DMS79 (cell line): ENCODE results near the gene CBFB.
"Not testable (repeated sequence)": the region's sequence is repeated elsewhere in the genome, so short reads cannot be mapped to it uniquely, and the experiment has no call there.

Experiments
- DNase-seq: peaks from one replicate; lab custom pipeline; 2025; lab: John Stamatoyannopoulos, UW

The CBFB gene

DNA sequence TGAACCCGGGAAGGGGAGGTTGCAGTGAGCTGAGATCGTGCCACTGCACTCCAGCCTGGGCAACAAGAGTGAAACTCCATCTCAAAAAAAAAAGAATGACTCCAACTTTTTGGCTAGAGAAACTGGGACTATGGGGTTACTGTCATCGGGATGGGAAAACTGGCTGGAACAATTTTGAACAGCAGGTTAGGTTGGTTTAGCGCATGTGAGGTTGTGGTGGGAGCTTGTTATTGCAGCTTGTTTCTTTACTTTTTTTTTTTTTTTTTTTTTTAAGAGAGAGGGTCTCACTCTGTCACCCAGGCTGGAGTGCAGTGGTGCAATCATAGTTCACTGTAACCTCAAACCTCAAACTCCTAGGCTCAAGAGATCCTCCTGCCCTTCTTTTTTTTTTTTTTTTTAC, 12.6 kb downstream of the CBFB start:
- not testable (repeated sequence) for DNase-seq

DNA sequence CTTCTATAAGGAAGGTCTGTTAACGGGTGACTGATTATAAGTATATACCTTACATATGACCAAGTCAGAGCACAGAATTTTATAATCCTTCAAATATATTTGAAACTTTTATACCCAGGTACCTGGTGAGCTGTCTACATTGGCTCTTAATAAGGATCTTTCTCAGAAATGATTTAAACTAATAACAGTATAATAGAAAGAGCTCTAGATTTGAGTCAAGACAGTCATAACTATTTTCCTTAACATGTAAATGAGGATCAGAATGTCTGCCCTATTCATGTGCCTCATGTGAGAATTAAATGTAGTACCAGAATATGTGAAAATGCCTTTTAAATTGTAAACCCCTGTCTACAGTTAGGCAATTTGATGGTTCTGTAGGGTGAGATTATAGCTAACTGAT, 14.5 kb downstream of the CBFB start:
- DNase-seq, result no peak

DNA sequence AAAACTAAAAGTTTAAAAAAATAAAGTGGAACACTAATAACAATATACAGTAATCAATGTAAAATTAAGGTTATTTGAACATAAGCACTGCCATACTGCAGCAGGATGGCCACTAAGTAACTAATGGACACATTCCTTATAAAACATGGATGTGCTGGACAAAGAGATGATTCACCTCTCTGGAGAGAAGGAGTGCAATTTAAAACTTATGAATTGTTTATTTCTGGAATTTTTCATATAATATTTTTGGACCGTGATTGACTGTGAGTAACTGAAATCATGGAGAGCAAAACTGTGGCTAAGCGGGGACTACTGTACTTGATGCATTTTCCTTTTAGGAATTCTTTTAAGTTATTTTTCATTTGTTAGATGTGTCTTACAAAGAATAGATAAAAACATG, 21.8 kb downstream of the CBFB start:
- no peak for DNase-seq

DNA sequence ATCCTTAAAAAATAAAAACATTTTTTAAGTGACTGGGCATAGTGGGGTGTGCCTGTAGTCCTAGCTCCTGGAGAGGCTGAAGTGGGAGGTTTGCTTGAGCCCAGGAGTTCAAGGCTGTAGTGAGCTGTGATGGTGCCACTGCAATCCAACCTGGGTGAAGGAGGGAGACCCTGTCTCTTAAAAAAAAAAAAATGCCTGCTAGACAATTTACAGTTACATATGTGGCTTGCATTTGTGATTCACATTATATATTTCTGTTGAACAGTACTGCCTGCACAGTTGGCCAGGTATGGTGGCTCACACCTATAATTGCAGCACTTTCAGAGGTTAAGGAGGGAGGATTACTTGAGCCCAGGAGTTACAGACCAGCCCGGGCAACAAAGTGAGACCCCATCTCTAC, 23.4 kb downstream of the CBFB start:
- DNase-seq, result no peak

DNA sequence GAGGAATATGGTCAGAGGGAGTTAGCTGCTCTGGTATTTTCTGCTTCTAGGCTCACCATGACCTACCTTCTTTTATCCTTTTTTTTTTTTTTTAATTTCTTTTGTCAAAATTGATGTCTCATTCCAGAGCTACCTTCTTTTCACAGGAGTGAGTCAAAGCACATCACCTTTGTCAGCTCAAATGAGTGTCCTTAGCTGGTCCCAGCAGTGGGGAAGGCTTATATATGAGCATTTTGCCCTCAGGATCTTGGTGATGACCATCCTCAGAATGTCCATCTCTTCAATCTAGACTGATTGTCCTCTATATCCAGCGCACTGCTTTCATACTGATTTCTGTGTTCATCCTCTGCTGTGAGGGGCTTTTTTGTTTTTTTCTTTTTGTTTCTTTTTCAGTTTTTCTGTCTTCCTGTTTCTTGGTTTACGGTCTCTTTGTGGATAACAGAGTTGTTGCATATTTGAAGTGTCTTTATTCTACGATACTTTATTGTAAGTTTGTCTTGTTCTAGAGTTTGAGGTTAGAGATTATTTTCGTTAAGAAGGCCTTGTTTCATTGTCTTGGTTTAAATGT, 24.9 kb downstream of the CBFB start:
- no peak for DNase-seq

DNA sequence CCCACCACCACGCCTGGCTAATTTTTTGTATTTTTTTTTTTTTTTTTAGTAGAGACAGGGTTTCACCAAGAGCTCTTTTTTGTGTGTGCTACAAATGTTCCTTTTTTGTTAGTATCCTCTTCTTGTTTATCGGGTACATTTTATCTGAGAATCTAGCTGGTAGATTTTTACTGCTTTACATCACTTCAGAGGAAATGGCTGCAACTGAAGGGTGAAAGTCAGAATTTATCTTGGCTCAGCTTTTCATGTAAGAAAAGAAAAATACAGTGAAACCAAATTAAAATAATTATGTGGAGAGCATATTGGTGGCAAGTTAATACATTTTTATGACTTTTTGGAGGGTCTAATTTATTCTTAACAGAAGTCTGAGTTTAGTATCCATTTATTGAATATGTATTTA, 26.0 kb downstream of the CBFB start:
- DNase-seq, result no peak

DNA sequence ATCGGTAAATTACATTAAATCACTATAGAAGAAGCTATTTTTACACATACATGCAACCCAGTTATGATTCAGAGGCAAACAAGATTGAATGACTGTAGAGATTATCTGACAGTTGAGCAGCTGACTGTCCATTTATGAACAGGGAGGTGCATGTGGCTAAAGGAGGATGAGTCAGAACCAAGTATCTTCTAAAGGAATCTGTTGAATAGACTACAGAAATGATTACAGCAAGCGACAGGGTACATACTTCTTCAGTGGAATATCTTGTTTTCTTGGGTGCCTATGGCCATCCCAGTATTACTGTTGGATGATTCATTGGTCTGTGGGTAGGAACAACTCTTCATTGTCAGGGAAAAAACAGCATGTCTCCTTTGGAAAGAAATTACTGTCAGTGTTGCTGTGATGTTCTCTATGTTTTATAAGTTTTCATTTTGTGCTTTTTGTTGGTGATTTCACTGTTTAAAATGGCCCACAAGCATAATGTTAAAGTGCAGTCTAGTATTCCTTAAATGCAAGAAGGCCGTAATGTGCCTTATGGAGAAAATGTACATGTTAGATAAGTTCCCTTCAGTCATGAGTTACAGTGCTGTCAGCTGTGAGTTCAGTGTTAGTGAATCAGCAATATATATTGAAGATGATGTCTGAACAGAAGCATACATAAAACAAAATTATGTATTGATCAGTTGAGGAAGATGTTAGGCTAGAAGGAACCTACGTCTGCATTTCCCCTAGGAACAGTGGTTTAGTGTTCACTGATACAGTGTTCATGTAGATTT, 27.0 kb downstream of the CBFB start:
- DNase-seq, result no peak

DNA sequence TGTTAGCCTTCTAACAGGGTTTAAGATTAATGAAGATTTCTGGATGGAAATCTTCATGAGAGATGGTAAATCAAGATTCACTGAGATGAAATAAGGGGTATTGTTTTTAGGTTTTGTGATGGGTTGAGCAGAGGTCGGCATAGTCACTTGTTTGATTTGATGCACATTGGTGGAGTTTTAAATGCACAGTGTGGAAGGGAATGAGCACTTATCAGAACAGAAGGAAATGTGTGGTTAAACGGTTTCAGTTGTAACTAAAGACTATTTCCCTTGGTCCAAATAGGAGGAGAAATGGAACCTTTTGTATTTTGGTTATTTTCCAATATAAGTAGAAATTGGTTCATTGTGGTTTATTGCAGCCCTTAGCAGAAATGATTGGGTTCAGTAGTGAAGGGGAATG, 34.1 kb downstream of the CBFB start:
- DNase-seq, result no peak

DNA sequence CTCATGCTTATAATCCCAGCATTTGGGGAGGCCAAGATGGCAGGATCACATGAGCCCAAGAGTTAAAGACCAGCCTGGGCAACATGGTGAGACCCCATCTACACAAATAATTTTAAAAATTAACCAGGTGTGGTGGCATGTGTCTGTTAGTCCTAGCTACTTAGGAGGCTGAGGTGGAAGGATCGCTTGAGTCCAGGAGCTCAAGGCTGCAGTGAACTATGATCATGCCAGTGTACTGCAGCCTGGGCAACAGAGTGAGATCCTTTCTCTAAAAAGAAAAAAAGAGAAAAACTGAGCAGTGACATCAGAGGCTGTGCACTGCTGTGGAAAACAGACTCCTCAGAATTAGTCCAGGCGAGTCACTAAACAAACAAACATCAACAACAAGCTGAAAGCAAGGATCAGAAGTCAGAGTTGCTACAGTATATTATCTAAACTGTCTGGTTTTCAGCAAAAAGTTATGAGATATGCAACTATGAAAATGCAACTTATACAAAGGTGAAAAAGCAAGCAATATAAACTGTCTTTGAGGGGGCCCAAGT, 39.3 kb downstream of the CBFB start:
- no peak for DNase-seq

DNA sequence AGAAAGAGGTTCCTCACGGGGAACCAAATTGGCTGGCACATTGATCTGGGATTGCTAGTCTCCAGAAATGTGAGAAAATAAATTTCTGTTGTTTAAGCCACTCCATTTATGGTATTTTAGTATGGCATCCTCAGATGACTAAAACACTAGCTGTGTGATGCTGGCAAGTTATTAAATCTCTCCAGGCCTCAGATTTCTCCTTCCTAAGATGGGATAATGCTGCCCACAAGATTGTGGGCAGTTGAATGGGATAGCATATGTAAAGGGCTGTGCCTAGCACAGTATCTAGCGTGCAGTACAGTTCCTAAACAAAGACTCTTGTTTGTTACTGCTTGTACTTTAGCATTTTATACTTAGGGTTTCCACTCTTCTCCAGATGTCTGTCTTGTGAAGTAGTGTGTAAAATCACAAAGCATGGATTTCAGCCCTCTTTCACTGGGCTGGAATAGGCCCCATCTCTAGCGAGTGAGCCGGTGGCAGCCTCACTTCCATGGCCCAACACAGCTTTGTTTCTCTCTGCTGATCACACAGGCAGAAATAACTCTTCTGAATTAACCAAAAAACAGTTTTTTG, 42.6 kb downstream of the CBFB start:
- no peak for DNase-seq

DNA sequence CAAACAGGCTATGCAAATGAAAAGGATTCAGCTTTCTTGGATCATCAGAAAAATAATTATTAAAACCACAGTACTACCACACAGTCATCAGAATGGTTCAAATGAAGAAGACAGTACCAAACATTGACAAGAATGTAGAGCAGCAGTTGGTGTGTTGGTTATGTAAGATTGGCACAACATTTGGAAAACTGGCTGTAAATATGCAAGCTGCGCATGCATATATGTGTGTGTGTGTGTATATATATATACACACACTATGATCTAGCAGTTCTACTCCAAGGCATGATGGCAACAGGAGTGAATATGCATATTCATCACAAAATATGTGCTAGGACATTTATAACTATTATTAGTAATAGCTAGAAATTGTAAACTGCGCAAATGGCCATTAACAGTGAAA, 46.4 kb downstream of the CBFB start:
- DNase-seq, result no peak

DNA sequence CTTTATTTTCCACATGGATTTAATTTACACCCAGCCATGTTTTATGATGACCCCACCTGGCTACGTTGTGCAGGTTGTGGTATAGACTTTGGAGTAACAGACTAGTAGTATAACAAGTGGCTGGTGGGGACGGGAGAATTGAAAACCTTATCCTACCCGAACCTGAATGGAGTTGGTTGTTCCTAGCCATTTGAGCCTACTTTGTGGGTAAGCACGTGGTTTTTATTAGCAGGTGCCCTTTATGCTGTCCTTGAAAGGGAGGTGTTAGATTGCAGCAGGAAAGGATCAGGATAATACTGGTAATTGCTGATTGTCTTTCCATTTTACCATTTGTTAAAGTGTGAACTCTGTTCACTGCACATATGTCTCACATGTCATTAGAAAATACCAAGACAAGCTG, 48.9 kb downstream of the CBFB start:
- no peak for DNase-seq

DNA sequence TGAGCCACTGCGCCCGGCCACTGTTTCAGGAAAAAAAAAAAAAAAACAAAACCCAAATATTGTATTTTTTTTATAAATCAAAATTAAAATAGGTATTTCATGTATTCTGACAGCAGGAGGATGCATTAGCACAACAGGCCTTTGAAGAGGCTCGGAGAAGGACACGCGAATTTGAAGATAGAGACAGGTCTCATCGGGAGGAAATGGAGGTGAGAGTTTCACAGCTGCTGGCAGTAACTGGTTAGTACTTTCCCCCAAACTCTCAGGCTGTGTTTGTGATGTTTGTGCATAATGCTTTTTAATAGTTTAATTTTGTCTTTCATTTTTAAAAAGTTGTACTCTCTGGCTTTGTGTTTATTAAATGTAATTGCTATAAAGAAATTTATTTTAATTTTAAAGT, 53.2 kb downstream of the CBFB start:
- DNase-seq, result no peak

DNA sequence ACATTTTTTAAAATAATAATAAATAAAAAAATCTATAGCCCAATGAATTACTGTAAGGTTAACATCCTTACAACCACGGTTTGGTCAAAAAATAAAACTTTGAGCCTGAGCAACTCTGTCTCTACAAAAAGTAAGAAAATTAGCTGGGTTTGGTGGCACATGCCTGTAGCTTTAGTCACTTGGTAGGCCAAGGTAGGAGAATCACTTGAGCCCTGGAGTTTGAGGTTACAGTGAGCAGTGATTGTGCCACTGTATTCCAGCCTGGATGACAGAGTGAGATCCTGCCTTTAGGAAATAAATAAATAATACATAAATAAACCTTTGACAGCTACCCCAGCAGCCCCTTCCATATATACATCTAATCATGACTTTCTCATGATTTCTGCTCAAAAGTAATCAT, 53.9 kb downstream of the CBFB start:
- DNase-seq, result no peak

DNA sequence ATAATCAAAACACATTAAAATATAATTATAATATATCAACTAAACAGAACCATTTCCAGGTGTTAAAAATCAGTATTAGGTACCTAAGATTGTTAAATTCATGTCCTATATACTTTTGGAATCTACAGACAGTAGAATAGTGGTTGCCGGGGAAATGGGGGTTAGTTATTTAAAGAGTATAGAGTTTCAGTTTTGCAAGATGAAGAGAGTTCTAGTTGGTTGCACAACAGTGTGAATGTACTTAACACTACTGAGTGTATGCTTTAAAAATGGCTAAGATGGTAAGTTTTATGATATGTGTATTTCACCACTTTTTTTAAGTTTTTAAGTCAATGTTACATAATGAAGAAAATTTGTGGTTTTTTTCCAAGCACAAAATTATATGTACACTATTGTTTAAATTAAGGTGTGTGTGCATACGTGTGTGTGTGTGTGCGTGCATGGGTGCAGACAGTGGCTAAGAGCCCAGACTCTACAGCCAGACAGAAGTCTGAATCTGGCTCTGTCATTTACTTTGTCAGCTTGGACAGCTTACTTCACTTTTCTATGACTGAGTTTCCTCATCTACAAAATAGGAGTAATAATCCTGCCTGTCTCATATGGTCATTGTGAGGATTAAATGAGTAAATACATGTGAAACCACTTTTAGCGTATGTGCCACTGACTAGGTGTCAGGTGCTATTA, 55.5 kb downstream of the CBFB start:
- no peak for DNase-seq

DNA sequence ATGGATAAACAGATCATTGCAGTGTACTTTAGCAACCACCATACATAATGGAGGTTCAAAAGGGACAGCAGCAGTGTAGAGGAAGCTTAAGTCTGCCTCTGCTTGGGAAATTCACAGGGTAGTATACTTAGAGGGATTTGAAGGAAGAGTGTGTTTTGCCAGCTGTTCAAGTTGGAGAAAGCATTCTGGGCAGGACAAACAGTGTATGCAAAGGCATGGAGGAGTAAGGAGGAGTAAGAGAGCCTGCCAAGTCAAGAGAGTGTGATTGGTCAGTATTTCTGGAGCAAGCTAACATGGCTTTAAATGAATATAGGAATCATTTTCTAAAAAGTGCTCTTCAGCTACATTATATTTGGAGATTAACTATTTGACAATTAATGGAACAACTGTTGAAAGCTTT, 57.9 kb downstream of the CBFB start:
- DNase-seq, result no peak

DNA sequence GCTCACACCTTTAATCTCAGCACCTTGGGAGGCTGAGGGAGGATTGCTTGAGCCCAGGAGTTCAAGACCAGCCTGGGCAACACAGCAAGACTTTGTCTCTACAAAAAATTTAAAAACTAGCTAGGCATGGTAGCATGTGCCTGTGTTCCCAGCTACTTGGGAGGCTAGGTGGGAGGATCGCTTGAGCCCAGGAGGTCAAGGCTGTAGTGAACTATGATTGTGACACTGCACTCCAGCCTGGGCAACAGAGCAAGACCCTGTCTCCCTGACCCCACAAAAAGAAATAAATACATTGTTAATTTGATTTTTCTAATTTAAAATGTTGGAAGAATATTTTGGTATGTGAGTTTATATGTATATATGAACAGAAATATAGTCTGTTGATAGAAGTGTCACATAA, 58.3 kb downstream of the CBFB start:
- DNase-seq, result no peak

DNA sequence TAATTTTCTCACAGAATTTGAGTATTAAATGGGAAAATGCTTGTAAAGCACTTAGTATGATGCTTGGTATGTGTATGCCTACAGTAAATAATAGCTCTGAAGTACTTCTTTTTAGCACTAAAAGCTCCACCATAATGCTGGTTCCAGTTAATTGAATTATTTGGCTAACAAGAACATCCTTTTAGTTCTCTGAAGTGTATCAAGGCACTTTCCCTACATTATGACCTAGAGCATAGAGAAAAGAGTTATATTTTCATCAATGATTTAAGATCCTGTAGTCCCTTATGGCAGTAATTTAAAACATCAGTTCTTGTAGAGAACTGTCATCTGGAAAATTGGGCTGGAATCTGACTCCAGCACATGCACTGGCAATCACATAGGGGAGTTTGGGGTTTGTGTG, 58.9 kb downstream of the CBFB start:
- peak; percentile 57 for DNase-seq

DNA sequence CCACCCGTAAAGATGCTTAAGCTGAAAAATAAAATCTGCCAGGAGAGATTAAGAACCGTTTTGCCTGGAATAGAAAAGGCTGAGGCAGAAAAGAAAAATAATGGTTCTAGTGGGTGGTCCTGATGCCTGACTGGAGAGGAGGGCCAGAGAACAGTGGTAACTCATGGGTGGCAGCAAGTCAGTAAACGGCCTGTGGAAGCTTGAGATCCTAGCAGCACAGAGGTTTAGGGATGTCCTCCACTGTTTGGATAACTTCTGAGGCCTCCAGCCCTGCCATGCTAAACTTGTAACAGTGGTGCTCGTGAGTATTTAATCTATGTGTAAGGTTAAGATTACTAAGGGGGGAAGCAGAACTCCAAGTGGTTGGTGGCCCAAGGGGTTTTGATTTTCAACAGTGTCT, 59.6 kb downstream of the CBFB start:
- DNase-seq, result no peak

DNA sequence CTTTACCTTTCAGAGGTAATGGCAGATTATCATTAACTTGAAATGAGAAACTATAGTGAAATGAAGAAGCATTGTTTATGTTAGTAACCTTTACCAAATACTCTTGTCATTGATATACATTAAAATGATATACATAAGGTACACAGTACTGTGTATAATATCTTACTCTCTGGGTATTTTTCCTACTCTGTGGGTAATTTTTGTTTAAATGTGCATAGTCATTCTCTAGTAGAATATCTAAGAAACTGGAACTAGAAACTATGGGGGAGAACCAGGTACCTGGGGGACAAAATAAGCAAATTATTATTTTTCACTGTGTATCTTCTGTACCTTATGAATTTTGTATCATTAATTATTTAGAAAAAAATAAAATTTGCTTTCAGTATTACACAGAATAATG, 60.2 kb downstream of the CBFB start:
- no peak for DNase-seq

DNA sequence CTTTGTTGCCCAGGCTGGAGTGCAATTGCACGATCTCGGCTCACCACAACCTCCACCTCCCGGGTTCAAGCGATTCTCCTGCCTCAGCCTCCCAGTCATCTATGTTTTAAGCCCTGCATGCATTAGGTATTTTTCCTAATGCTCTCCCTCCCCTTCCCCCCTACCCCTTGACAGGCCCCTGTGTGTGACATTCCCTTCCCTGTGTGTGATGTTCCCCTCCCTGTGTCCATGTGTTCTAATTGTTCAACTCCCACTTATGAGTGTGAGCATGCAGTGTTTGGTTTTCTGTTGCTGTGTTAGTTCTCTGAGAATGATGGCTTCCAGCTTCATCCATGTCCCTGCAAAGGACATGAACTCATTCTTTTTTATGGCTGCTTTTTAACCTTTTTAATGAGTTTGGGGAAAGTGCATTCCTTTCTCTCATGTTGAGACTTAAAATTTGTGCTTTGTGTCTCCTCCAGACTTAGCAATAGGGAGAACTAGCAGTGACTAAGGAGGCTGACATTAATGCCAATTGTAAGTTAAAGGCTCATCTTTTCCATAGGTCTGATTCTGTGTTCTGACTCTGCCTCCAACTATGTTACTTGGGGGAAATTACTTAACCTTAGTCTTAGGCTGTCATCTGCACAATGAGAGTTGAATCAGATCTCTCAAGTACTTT, 63.1 kb downstream of the CBFB start:
- no peak for DNase-seq

DNA sequence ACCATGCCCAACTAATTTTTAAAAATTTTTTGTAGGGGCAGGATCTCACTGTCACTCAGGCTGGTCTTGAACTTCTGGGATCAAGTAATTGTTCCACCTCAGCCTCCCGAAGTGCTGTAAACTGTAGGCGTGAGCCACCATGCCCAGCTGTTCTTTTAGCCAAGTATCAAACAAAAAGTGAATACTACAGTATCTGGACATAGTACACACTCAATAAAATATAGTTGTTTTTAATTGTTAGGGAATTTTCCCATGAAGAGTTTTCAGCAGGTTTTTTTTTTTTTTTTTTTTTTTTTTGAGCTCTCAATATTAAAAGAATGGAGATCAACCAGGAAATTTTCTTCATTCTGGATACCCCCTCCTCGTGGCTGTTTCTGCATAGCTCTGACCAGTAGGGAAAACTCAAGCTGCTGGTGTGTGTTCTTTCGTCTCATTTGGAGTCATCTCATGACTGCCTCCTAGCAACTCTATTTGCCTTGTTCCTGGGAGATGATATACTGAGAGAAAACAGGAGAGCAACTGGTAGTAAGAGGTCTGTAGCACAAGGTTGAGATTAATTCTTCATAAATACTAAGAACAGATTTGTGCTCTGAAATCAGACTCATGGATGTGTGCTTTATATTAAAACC, 64.3 kb downstream of the CBFB start:
- no peak for DNase-seq
